OCI-LY1 (cell line): ENCODE data around the gene CDK5R2.

Experiments used
- CTCF ChIP-seq: fragments of 200-600 bp; sonication (generic), shearing (Covaris generic); IDR thresholded peaks from 2 replicates; pipeline ENCODE4 v1.5.1; 2017; ENCODE audit warnings: mild to moderate bottlenecking, antibody characterized with exemption, low read length, moderate library complexity, mixed read lengths
- EZH2 ChIP-seq: fragments of 200-600 bp; sonication (generic), shearing (Covaris generic); IDR thresholded peaks from 2 replicates; pipeline ENCODE4 v1.8.0; 2017; ENCODE audit warnings: borderline replicate concordance, mixed run types, mild to moderate bottlenecking, antibody characterized with exemption, low read length, moderate library complexity, mixed read lengths

- TF ChIP-seq EZH2, result no peak
- TF ChIP-seq CTCF, result no peak
Observed at GRCh38 chr2:219010873-219011272, 51.4 kb downstream of the CDK5R2 start.
